ENCODE data around the gene CYFIP1. TPM values are rescaled to one million over a fixed set of nuclear protein-coding genes. Genes with fewer than 3 reads are reported as not detected.
"Not testable (repeated sequence)": the region's sequence is repeated elsewhere in the genome, so short reads cannot be mapped to it uniquely, and the experiment has no call there.

CYFIP1 gene
- 46.0 TPM for total RNA-seq

- DNase-seq (ENCODE audit: low spot score) (peak; percentile 88), ATAC-seq (peak; percentile 96)
Measured at GRCh38 chr15:22980189-22981050, at the start of gene CYFIP1. TSS of gene CYFIP1 (minus strand) at chr15:22980368. CDS start at chr15:22947285, 33,083 bp downstream.

GRCh38 chr15:23026218-23026617 is 46.0 kb upstream of the CYFIP1 start:
- no peak for ATAC-seq

GRCh38 chr15:23022156-23022555 is 42.0 kb upstream of the CYFIP1 start:
- no peak for DNase-seq (ENCODE audit: low spot score)
- ATAC-seq = no peak

More at GRCh38 chr15:23026218-23026617, 46.0 kb upstream of the CYFIP1 start:
- no peak for DNase-seq (ENCODE audit: low spot score)

DNA sequence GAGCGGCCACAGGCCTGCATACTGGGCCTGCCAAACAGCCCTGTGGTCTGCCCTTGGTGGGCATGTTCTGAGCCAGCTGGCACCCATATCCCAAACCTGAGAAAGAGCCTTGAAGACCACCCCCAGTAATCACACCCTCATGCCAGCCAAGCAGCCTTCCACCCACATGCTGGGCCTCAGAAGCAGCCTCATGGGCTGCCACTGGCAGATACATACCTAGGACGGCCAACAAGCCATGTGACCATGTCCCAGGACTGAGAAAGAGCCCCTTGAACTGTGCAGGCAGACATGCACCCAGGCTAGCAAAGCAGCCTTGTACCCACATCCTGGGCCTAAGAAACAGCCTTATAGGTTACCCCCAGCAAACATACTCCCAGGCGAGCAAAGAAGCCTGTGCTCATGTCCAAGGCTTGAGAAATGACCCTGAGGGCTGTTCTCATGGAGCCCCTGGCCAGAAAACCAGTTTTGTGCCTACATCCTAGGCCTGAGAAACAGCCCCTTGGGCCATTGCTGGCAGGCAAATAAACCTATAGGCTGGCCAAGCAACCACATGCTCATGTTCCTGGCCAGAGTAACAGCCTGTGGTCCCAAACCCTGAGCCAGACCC is 34.3 kb upstream of the CYFIP1 start:
- DNase-seq (ENCODE audit: low spot score) (no peak), ATAC-seq (no peak)

- no peak for DNase-seq (ENCODE audit: low spot score)
- ATAC-seq = no peak
Measured at GRCh38 chr15:23013681-23014080, 33.5 kb upstream of the CYFIP1 start.

DNA sequence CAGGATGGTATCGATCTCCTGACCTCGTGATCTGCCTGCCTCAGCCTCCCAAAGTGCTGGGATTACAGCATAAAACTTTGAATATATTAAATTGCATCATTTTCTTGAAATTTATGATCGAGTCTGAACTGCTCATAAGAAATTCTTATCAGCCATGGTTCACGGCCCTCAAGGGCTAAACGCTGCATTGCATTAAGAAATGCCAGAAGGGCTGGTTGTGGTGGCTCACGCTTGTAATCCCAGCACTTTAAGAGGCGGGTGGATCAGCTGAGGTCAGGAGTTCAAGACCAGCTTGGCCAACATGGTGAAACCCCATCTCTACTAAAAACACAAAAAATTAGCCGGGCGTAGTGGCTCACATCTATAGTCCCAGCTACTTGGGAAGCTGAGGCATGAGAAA is 32.4 kb upstream of the CYFIP1 start:
- not testable (repeated sequence) for ATAC-seq; DNase-seq (ENCODE audit: low spot score)

DNA sequence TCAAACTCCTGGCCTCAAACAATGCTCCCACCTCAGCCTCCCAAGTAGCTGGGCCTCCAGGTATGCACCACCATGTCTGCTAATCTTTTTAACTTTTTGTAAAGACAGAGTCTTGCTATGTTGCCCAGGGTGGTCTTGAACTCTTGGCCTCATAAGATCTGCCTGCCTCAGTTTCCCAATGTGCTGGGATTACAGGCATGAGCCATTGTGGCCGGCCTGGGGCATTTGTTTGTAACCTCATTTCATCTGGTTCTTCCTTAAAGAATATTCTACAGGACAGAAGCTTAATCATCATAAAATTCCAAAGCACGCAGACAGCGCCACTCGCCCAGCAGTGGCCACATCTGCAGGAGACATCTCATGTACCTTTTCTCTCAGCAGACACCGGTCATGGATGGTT is 23.6 kb upstream of the CYFIP1 start:
- ATAC-seq (no peak), DNase-seq (ENCODE audit: low spot score) (peak; percentile 28)

DNA sequence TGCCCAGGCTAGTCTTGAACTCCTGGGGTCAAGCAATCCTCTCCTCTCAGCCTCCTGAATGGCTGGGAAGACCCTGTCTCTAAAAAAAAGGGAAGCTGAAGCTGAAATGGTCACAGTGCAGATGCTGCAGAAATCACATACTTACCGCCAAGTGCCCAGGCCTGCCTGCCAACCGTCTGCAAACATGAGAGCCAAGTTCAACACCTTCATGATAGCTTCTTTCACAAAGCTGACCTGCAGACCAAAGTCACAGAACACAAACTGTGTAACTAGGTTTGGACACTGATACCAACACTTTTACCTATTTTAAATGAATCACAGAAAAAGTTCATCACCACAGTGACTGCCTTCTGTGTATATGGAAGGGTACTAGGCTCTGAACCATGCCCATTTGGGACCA is 22.8 kb upstream of the CYFIP1 start:
- peak; percentile 78 for DNase-seq (ENCODE audit: low spot score)
- ATAC-seq = peak; percentile 99

DNA sequence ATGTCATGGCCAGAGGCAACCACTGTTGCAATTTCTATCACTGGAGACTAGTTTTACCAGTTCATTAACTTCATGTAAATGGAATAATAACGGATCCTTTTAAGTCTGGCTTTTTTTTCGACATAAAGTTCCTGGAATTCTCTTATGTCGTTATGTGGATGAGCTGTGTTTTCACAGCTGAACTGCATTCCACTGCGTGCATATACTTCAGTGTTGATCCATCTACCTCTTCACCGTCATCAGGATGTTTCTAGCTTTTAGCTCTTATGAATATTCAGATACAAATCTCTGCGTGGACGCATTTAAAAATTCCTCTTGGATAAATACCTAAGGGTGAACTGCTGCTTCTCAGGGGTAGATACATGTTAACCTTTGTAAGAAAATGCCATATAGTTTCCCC is 15.6 kb upstream of the CYFIP1 start:
- ATAC-seq (no peak), DNase-seq (ENCODE audit: low spot score) (no peak)

GRCh38 chr15:22992024-22992326 is 11.8 kb upstream of the CYFIP1 start:
- ATAC-seq (no peak), DNase-seq (ENCODE audit: low spot score) (peak; percentile 21)

DNA sequence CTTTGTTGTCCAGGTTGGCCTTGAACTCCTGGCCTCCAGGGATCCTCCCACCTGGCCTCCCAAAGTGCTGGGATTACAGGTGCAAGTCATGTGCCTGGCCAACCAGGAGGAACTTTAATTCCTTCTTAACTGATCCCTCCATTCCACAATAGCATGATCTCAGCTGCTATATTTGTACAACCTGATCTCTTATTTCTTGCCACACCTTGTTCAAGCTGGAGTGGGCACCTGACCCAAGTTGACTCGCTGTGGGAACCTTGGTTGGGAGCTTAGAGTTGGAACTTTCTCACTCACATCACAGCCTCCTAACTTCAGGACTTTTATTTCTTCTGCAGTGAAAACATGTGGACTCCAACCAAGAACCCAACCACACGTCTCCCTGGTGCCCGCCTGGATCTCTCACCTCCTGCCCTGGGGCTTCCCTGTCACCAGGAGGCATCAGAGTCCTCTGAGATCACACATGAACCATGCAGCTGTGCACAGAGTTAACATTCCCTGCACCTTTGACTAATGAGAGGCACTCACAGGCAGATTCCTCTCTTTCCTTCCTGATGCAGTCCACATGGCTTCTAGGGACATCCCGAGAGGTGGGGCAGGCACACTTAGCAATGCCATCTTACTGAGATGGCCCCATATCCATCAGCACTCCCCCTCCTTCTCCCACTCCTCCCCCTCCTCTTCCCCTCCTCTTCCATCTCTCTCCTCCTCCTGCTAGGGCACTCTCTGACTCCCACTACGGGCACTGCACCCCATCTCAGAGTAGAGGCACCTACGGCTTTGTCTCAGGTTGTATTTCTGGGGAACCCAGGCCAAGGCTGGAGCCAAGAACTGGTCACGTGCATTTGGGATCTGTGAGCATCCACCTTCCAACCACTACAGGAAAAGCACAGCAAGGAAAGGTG is 9.7 kb upstream of the CYFIP1 start:
- DNase-seq (ENCODE audit: low spot score) = no peak
- peak; percentile 57 for ATAC-seq

DNA sequence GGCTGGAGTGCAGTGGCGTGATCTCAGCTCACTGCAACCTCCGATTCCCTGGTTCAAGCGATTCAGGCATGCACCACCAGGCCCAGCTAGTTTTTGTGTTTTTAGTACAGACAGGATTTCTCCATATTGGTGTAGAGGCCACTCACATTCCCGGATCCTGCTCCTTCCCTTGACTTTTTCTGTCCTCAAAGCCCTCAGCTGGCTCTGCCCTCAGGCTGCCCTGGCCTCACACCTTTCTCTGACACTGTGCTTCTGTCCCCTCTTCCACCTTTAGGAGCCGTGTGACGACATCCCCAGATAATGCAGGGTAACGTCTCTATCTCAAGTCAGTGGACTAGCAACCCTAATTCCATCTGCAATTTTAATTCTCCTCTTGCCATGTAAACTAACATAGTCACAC is 8.6 kb upstream of the CYFIP1 start:
- ATAC-seq = no peak
- no peak for DNase-seq (ENCODE audit: low spot score)

GRCh38 chr15:22981931-22982330 is 1.8 kb upstream of the CYFIP1 start:
- not testable (repeated sequence) for ATAC-seq; DNase-seq (ENCODE audit: low spot score)

DNA sequence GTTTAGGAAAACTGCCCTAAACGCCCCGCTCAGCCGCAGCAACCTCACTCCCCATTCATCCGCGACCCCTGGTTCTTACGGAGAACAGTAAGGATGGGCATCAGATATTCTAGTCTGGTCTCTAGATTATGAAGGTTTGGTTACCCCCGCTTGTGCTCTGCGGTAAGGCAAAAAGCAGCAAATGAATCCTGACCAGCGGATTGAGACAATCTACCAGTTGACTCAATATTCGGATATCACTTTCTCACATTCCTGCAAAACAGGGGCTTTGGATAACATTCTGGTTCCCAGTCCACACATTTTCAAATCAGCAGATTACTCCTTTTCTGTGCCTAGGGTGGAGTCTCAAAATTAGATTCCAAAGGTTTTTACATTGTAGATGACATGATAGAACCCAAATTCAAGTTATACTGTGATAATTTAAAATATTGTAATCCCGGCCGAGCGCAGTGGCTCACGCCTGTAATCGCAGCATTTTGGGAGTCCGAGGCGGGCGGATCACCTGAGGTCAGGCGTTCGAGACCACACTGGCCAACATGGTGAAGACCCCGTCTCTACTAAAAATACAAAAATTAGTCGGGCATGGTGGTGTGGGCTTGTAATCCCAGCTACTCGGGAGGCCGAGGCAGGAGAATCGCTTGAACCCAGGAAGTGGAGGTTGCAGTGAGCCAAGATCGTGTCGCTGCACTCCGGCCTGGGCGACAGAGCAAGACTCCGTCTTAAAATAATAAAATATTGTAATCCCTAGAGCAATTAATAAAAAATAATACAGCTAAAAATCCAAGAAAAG is 1.1 kb upstream of the CYFIP1 start:
- ATAC-seq (no peak), DNase-seq (ENCODE audit: low spot score) (no peak)

GRCh38 chr15:22979238-22980188 is 655 bp downstream of the CYFIP1 start:
- peak; percentile 64 for ATAC-seq
- peak; percentile 64 for DNase-seq (ENCODE audit: low spot score)

GRCh38 chr15:22978691-22979237 is 1.4 kb downstream of the CYFIP1 start:
- ATAC-seq (peak; percentile 2), DNase-seq (ENCODE audit: low spot score) (no peak)

DNA sequence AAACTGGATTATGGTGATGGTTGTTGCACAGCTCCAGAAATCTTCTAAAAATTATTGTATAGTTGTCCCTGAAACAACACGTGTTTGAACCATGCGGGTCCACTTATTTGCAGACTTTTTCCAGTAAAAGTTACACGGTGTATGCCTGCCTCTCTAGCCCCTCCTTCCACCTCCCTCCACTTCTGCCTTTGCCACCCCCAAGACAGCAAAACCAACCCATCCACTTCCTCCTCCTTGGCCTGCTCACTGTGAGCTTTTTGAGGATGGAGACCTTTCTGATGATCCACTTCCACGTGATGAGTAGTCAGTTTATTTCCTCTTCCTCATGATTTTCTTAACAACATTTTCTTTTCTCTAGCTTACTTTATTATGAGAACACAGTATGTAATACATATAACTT is 5.4 kb downstream of the CYFIP1 start:
- no peak for DNase-seq (ENCODE audit: low spot score)
- no peak for ATAC-seq

DNA sequence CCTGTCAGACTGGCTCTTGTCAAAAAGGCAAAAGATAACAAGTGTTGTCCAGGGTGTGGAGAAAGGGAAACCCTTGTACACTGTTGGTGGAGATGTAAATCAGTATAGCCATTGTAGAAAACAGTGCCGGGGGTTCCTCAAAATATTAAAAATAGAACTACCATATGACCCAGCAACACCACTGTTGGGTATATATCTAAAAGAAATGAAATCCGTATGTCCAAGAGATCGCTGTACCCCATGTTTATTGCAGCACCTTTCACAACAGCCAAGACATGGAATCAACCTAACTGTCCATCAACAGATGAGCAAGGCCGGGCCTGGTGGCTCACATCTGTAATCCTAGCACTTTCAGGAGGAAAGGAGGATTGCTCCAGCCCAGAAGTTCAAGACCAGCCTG is 6.2 kb downstream of the CYFIP1 start:
- no peak for ATAC-seq
- no peak for DNase-seq (ENCODE audit: low spot score)

DNA sequence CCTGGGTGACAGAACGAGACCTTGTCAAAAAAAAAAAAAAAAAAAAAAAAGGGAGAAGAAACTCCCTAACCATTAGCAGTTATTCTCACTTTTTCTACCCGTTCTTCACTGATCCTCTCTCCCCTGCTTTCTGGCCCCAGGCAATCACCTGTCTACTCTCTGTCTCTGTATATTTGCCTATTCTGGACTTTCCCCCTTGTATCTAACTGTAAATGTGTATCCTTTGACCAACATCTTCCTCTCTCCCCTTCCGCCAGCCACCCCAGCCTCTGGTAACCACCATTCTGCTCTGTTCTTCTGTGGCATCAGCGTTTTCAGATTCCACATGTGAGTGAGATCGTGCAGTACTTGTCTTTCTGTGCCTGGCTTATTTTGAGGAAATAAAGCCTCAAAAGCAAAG is 6.9 kb downstream of the CYFIP1 start:
- DNase-seq (ENCODE audit: low spot score) = no peak
- ATAC-seq = peak; percentile 88
